Cardiac fibroblast (primary cell): Measurements from ENCODE around the gene GJB2.

Source experiments
- DNase-seq, 2 donors: peaks; one replicate each; pipeline versions ENCODE4 v3.0.0 to v3.0.0-alpha.2; 2010; ENCODE audit warnings: low read depth in 2 of 2
- H3K4me3 ChIP-seq, 2 donors: replicated peaks in 1 of 2; 1 replicate in 1 of 2; 2 replicates in 1 of 2; pipeline ENCODE4 v1.5.1; 2011; ENCODE audit warnings: low read depth in 2 of 2, low read length in 2 of 2, mild to moderate bottlenecking in 2 of 2, moderate library complexity in 1 of 2
- CTCF ChIP-seq: IDR thresholded peaks from one replicate; pipeline ENCODE4 v1.5.1; 2011; ENCODE audit warnings: low read depth, mild to moderate bottlenecking, low read length, inconsistent platforms

The GJB2 gene

GRCh38 chr13:20142023-20142926 is 50.5 kb downstream of the GJB2 start:
- DNase-seq: no peak

DNA sequence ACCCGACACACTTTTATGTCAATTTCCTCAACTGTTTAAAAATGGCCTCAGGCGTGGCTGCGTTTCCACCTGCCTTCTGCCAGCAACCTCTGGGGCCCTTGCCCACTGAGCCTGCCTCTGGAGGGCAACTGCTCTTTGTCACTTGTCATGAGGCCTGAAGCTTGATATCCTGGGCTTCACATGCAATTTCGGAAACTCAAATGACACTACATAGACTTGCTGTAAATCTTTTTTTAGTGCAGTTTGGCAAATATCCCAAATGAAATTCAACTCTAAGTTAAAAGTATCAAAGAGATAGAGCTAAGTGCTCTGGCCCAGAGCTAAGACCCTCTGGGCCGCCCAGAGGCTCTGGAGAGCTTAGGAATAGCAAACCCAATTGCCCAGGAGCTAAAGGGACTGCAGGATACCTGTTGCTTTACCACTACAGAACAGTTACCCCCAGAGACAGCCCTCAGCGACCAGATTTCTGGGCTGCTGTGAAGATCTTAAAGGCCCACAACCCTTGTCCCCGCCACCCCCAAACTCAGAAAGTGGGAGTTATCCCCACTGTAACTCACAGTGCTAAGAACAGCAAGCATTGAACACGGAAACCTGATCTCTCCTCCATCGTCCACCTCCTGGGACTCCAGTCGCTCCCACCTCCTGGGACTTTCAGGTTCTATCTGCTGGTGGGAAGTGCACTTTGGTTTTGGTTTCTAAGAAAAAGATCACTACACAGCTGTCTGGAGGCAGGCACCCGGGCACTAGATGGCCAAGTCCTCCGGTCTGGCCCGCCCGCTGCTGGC is 51.3 kb downstream of the GJB2 start:
- no peak for TF ChIP-seq CTCF
- H3K4me3 ChIP-seq: no peak overlapping the region
- DNase-seq: peak in 1 of 2 donors; percentile 19

More at GRCh38 chr13:20142023-20142926, 50.5 kb downstream of the GJB2 start:
- TF ChIP-seq CTCF: no peak
- H3K4me3 ChIP-seq: no peak overlapping the region

DNA sequence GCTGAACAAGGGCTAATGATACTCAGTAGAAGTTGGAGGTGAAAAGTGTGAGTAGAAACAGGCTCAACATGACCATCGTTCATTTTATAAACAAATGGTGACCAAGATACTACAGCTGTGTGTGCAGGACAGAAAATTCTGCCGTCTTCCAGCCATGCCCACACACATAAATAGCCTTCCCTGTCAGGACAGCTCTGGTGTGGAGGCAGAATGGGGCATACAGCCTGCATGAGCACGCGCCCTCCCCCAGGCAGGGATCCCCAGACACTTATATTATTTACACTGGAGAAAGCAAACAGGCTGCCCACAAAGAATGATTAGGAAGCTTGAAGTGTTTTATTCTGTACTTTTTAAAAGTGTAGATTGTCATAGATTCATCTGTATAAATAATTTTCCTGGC is 52.3 kb downstream of the GJB2 start:
- no peak for DNase-seq
- TF ChIP-seq CTCF: no peak
- H3K4me3 ChIP-seq: no peak overlapping the region

GRCh38 chr13:20137875-20138274 is 54.9 kb downstream of the GJB2 start:
- no peak for DNase-seq
- TF ChIP-seq CTCF: no peak
- H3K4me3 ChIP-seq: no peak overlapping the region
